DND-41 (cell line): ENCODE data around the gene WDR62.

Source experiments
- EZH2 ChIP-seq: IDR thresholded peaks from 3 replicates; pipeline ENCODE4 v1.6.1; 2012; ENCODE audit warnings: borderline replicate concordance, low read depth, mild to moderate bottlenecking, moderate library complexity, low read length, inconsistent platforms; ENCODE audit not compliant: severe bottlenecking
- TF ChIP-seq, protein P1 (sequence below): IDR thresholded peaks from 2 replicates; pipeline ENCODE4 v1.5.1; 2012; ENCODE audit warnings: borderline replicate concordance, low read length, moderate library complexity, mild to moderate bottlenecking; ENCODE audit not compliant: poor library complexity, severe bottlenecking; ENCODE audit errors: extremely low read depth

GRCh38 chr19:36006955-36007354, 47.7 kb upstream of the WDR62 start:
- TF ChIP-seq, protein P1, sequence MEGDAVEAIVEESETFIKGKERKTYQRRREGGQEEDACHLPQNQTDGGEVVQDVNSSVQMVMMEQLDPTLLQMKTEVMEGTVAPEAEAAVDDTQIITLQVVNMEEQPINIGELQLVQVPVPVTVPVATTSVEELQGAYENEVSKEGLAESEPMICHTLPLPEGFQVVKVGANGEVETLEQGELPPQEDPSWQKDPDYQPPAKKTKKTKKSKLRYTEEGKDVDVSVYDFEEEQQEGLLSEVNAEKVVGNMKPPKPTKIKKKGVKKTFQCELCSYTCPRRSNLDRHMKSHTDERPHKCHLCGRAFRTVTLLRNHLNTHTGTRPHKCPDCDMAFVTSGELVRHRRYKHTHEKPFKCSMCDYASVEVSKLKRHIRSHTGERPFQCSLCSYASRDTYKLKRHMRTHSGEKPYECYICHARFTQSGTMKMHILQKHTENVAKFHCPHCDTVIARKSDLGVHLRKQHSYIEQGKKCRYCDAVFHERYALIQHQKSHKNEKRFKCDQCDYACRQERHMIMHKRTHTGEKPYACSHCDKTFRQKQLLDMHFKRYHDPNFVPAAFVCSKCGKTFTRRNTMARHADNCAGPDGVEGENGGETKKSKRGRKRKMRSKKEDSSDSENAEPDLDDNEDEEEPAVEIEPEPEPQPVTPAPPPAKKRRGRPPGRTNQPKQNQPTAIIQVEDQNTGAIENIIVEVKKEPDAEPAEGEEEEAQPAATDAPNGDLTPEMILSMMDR, result no peak
- no peak for TF ChIP-seq EZH2
